Neural cell (in vitro differentiated cells): Measurements from ENCODE around the gene MLLT1. TPM values are rescaled to one million over a fixed set of nuclear protein-coding genes. Genes with fewer than 3 reads are reported as not detected.

Source experiments
- H2AFZ ChIP-seq: fragments of 200-600, 300-800 bp; sonication (generic), shearing (Covaris generic); 2 replicates; pipeline ENCODE4 v1.6.0; 2014; ENCODE audit warnings: low read depth, mild to moderate bottlenecking, antibody characterized with exemption, low read length, moderate library complexity
- H3F3A ChIP-seq: fragments of 200-600 bp; shearing (Covaris generic); 2 replicates; pipeline ENCODE4 v1.6.1; 2016; ENCODE audit warnings: mild to moderate bottlenecking, moderate library complexity, mixed read lengths, antibody characterized with exemption, low read length; ENCODE audit not compliant: insufficient read depth, poor library complexity, severe bottlenecking
- H3K27ac ChIP-seq: fragments of 200-600, 300-800 bp; sonication (generic), shearing (Covaris generic); 2 replicates; pipeline ENCODE4 v1.5.1; 2014; ENCODE audit warnings: mild to moderate bottlenecking, low read length, moderate library complexity
- H3K27me3 ChIP-seq: fragments of 300-800, 200-600 bp; sonication (generic), shearing (Covaris generic); 2 replicates; pipeline ENCODE4 v1.6.0; 2014; ENCODE audit warnings: mild to moderate bottlenecking, low read depth, low read length, moderate library complexity; ENCODE audit not compliant: insufficient read depth
- H3K36me3 ChIP-seq: fragments of 300-800, 200-600 bp; sonication (generic), shearing (Covaris generic); 2 replicates; pipeline ENCODE4 v1.5.1; 2014; ENCODE audit warnings: mild to moderate bottlenecking, antibody characterized with exemption, low read length, moderate library complexity; ENCODE audit not compliant: insufficient read depth
- H3K4me2 ChIP-seq: fragments of 300-800, 200-600 bp; sonication (generic), shearing (Covaris generic); 2 replicates; pipeline ENCODE4 v1.6.0; 2014; ENCODE audit warnings: mild to moderate bottlenecking, low read length
- H3K4me3 ChIP-seq: fragments of 300-800, 200-600 bp; sonication (generic), shearing (Covaris generic); 2 replicates; pipeline ENCODE4 v1.5.1; 2014; ENCODE audit warnings: mild to moderate bottlenecking, low read length, moderate library complexity
- H3K79me2 ChIP-seq: fragments of 200-600 bp; shearing (Covaris generic); replicated peaks from 2 replicates; pipeline ENCODE4 v1.6.0; 2014; ENCODE audit warnings: mild to moderate bottlenecking, low read length, moderate library complexity; ENCODE audit not compliant: insufficient read depth
- H3K9ac ChIP-seq: fragments of 300-800, 200-600 bp; sonication (generic), shearing (Covaris generic); 2 replicates; pipeline ENCODE4 v1.6.1; 2016; ENCODE audit warnings: mild to moderate bottlenecking, low read length, mixed read lengths
- H3K9me2 ChIP-seq: fragments of 200-600 bp; shearing (Covaris generic); 2 replicates; pipeline ENCODE4 v1.6.1; 2016; ENCODE audit warnings: mild to moderate bottlenecking, low read length, mixed read lengths; ENCODE audit not compliant: insufficient read depth
- H3K9me3 ChIP-seq: fragments of 200-600, 300-800 bp; sonication (generic), shearing (Covaris generic); 2 replicates; pipeline ENCODE4 v1.6.1; 2016; ENCODE audit warnings: mild to moderate bottlenecking, mixed run types, low read length, moderate library complexity, mixed read lengths
- H4K20me1 ChIP-seq: fragments of 200-600 bp; shearing (Covaris generic); 2 replicates; pipeline ENCODE4 v1.6.1; 2016; ENCODE audit warnings: mild to moderate bottlenecking, mixed run types; ENCODE audit not compliant: insufficient read depth
- EP300 ChIP-seq: fragments of 450-650 bp; conservative IDR thresholded peaks from 2 replicates; pipeline ENCODE4 v1.6.1; 2014; ENCODE audit warnings: antibody characterized with exemption, mild to moderate bottlenecking, moderate library complexity; ENCODE audit not compliant: poor library complexity, severe bottlenecking
- EZH2 ChIP-seq: fragments of 200-600, 300-800 bp; shearing (Covaris generic), sonication (generic); IDR thresholded peaks from 2 replicates; pipeline ENCODE4 v1.6.1; 2014; ENCODE audit warnings: antibody characterized with exemption, low read length, borderline replicate concordance, mild to moderate bottlenecking; ENCODE audit not compliant: insufficient read depth, poor library complexity, severe bottlenecking
- MXI1 ChIP-seq: fragments of 450-650 bp; conservative IDR thresholded peaks from 2 replicates; pipeline ENCODE4 v1.6.1; 2014; ENCODE audit warnings: antibody characterized with exemption, mild to moderate bottlenecking; ENCODE audit not compliant: poor library complexity, severe bottlenecking
- POLR2AphosphoS5 ChIP-seq: IDR thresholded peaks from 2 replicates; pipeline ENCODE4 v1.6.1; 2012
- RAD21 ChIP-seq: fragments of 450-650 bp; conservative IDR thresholded peaks from 2 replicates; pipeline ENCODE4 v1.6.1; 2014; ENCODE audit warnings: antibody characterized with exemption, mild to moderate bottlenecking, moderate library complexity
- SMC3 ChIP-seq: fragments of 450-650 bp; conservative IDR thresholded peaks from 2 replicates; pipeline ENCODE4 v1.6.1; 2014; ENCODE audit warnings: antibody characterized with exemption, mild to moderate bottlenecking, moderate library complexity; ENCODE audit not compliant: poor library complexity
- TAF1 ChIP-seq: IDR thresholded peaks from 2 replicates; pipeline ENCODE4 v1.6.1; 2012; ENCODE audit warnings: low read depth
- polyA plus RNA-seq: library from polyadenylated mRNA; depleted of rRNA; stranded (reverse); fragments of >200 nt; gene quantifications from 2 replicates; pipeline ENCODE4 v1.2.3, GENCODE V29; 2014
- TF ChIP-seq, protein P1 (sequence below): IDR thresholded peaks from 2 replicates; pipeline ENCODE4 v1.6.1; 2012; ENCODE audit warnings: borderline replicate concordance
- TF ChIP-seq, protein P2 (sequence below): fragments of 450-650 bp; IDR thresholded peaks from 2 replicates; pipeline ENCODE4 v1.5.1; 2014; ENCODE audit warnings: antibody characterized with exemption, mild to moderate bottlenecking, moderate library complexity; ENCODE audit not compliant: poor library complexity, severe bottlenecking

Gene MLLT1
- polyA plus RNA-seq, 1 donor from 2014 or later, result 34.0 TPM

DNA sequence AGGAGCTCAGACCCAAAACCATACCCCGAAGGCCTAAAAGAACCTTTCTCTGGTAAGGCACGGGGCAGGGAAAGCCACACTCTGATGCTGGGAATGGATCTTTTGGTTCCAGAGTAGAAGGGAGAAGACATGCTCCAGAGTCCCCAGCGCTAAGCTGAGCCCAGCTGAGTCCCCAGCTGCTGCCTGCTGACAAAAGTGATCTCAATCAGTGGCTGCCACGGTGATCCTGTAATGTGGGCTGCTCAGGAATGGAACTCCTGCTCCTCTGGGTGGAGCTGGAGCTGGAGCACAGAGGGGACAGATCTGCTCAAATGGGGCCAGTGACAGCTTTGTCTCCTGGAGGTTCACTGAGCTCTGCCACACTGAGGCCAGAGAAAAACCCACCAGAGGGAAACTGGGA, 70.5 kb downstream of the MLLT1 start:
- H3K9ac ChIP-seq, result no peak overlapping the region
- no peak for TF ChIP-seq POLR2AphosphoS5
- TF ChIP-seq, protein P1, sequence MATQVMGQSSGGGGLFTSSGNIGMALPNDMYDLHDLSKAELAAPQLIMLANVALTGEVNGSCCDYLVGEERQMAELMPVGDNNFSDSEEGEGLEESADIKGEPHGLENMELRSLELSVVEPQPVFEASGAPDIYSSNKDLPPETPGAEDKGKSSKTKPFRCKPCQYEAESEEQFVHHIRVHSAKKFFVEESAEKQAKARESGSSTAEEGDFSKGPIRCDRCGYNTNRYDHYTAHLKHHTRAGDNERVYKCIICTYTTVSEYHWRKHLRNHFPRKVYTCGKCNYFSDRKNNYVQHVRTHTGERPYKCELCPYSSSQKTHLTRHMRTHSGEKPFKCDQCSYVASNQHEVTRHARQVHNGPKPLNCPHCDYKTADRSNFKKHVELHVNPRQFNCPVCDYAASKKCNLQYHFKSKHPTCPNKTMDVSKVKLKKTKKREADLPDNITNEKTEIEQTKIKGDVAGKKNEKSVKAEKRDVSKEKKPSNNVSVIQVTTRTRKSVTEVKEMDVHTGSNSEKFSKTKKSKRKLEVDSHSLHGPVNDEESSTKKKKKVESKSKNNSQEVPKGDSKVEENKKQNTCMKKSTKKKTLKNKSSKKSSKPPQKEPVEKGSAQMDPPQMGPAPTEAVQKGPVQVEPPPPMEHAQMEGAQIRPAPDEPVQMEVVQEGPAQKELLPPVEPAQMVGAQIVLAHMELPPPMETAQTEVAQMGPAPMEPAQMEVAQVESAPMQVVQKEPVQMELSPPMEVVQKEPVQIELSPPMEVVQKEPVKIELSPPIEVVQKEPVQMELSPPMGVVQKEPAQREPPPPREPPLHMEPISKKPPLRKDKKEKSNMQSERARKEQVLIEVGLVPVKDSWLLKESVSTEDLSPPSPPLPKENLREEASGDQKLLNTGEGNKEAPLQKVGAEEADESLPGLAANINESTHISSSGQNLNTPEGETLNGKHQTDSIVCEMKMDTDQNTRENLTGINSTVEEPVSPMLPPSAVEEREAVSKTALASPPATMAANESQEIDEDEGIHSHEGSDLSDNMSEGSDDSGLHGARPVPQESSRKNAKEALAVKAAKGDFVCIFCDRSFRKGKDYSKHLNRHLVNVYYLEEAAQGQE, result no peak
- TF ChIP-seq SMC3, result no peak
- TF ChIP-seq MXI1, result no peak
- TF ChIP-seq, protein P2, sequence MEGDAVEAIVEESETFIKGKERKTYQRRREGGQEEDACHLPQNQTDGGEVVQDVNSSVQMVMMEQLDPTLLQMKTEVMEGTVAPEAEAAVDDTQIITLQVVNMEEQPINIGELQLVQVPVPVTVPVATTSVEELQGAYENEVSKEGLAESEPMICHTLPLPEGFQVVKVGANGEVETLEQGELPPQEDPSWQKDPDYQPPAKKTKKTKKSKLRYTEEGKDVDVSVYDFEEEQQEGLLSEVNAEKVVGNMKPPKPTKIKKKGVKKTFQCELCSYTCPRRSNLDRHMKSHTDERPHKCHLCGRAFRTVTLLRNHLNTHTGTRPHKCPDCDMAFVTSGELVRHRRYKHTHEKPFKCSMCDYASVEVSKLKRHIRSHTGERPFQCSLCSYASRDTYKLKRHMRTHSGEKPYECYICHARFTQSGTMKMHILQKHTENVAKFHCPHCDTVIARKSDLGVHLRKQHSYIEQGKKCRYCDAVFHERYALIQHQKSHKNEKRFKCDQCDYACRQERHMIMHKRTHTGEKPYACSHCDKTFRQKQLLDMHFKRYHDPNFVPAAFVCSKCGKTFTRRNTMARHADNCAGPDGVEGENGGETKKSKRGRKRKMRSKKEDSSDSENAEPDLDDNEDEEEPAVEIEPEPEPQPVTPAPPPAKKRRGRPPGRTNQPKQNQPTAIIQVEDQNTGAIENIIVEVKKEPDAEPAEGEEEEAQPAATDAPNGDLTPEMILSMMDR, result no peak
- no peak for TF ChIP-seq TAF1
- no peak for TF ChIP-seq RAD21
- no peaks in the 10 kb centered on the region for H3F3A ChIP-seq
- no peak overlapping the region for H3K27ac ChIP-seq
- H3K36me3 ChIP-seq, result no peaks in the 10 kb centered on the region
- H3K27me3 ChIP-seq, result no peaks in the 10 kb centered on the region
- H3K79me2 ChIP-seq, result no peaks in the 10 kb centered on the region
- H4K20me1 ChIP-seq, result no peaks in the 10 kb centered on the region
- H3K9me2 ChIP-seq, result no peaks in the 10 kb centered on the region
- H3K9me3 ChIP-seq, result no peaks in the 10 kb centered on the region
- H2AFZ ChIP-seq, result no peak overlapping the region
- no peak overlapping the region for H3K4me3 ChIP-seq
- H3K4me2 ChIP-seq, result no peak overlapping the region

DNA sequence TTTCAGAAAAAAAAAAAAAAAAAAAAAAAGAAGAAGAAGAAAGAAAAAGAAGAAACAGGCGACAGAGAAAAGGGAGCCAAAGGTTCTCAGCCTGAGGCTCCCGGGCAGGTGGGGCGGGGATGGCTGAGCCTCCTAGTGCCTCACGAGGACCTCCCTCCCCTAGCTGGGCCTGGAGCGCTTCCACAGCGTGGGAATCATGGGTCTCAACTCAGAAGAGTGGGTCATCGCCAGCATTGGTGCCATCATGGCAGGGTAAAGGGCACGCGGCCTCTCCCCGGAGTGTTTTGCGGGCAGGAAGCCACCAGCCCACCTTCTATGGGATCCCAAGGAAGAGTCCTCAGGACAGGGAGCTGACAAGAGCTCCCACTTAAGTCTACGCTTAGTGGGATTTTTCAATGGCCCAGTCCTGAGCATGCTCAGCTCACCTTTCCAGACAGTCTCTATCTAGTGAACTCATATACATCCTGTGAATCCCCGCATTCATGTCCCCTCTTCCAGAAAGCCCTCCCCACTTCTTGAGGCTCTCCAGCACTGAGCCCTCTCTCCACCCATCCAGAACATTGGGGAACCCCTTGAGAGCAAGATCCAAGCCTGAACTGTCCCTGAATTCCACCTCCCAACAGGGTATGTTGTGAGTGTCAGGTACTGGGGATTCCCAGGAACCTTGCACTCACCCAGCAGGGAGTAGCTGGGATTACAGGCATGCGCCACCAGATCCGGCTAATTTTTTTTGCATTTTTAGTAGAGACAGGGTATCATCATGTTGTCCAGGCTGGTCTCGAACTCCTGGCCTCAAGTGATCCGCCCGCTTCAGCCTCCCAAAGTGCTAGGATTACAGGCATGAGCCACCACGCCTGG, 74.7 kb downstream of the MLLT1 start:
- Histone ChIP-seq H3K9ac (no peak overlapping the region), H3K4me2 (no peak overlapping the region), H3K4me3 (no peak overlapping the region), H3K9me2 (no peaks in the 10 kb centered on the region), H3K36me3 (no peaks in the 10 kb centered on the region), H3K27me3 (no peaks in the 10 kb centered on the region), H3K9me3 (no peaks in the 10 kb centered on the region), H4K20me1 (no peaks in the 10 kb centered on the region), H3F3A (no peaks in the 10 kb centered on the region), H3K27ac (no peak overlapping the region), H3K79me2 (no peaks in the 10 kb centered on the region), H2AFZ (no peak overlapping the region)
- TF ChIP-seq TAF1 (no peak), EP300 (no peak), EZH2 (no peak), SMC3 (no peak), MXI1 (no peak), RAD21 (no peak), POLR2AphosphoS5 (no peak)
- TF ChIP-seq, protein P1, result no peak
- TF ChIP-seq, protein P2, result no peak
